Calu3 (cell line): Measurements from ENCODE around the gene ATP9A. TPM values are rescaled to one million over a fixed set of nuclear protein-coding genes. Genes with fewer than 3 reads are reported as not detected.

Source experiments
- BruUV-seq: library from RNA; stranded (reverse); fragments of 400-500 nt; replicated peaks from 2 replicates; lab custom pipeline; 2021; lab: Mats Ljungman, UMichigan
- CTCF ChIA-PET: fragments of 300-600 bp; sonication (Branson Sonifier 250); formaldehyde crosslinking; loops from one replicate; lab custom pipeline; 2022; ENCODE audit warnings: antibody characterized with exemption; lab: Charles Lee
- DNase-seq: peaks from one replicate; pipeline ENCODE4 v3.0.0; 2022
- H3K27ac Mint-ChIP-seq: one replicate; pipeline ENCODE4 v1.8.0; 2022; ENCODE audit warnings: mixed read lengths; ENCODE audit not compliant: unreplicated experiment
- H3K27me3 Mint-ChIP-seq: one replicate; pipeline ENCODE4 v1.8.0; 2022; ENCODE audit warnings: mixed read lengths; ENCODE audit not compliant: unreplicated experiment
- H3K36me3 Mint-ChIP-seq: one replicate; pipeline ENCODE4 v1.8.0; 2022; ENCODE audit warnings: mild to moderate bottlenecking, moderate library complexity, mixed read lengths; ENCODE audit not compliant: insufficient read depth, unreplicated experiment
- H3K4me1 Mint-ChIP-seq: one replicate; pipeline ENCODE4 v1.8.0; 2022; ENCODE audit warnings: mild to moderate bottlenecking, low read depth, mixed read lengths; ENCODE audit not compliant: unreplicated experiment
- H3K4me3 Mint-ChIP-seq: one replicate; pipeline ENCODE4 v1.8.0; 2022; ENCODE audit warnings: mild to moderate bottlenecking, low read depth, moderate library complexity, mixed read lengths; ENCODE audit not compliant: unreplicated experiment
- H3K9me3 Mint-ChIP-seq: one replicate; pipeline ENCODE4 v1.8.0; 2022; ENCODE audit warnings: low read depth, mixed read lengths; ENCODE audit not compliant: unreplicated experiment
- intact Hi-C: fragments of 100-400 bp; cut with micrococcal nuclease; formaldehyde crosslinking; loops from one replicate; pipeline ENCODE4 v1.10.0; 2022; ENCODE audit not compliant: unreplicated experiment
- total RNA-seq: library from RNA; stranded (reverse); gene quantifications from 2 replicates; pipeline ENCODE4 v1.2.3, GENCODE V29; 2022
- TF ChIP-seq, protein P1 (sequence below): fragments of 200-600 bp; IDR thresholded peaks from one replicate; pipeline ENCODE4 v1.8.0; 2022; ENCODE audit warnings: antibody characterized with exemption; ENCODE audit not compliant: unreplicated experiment

ATP9A gene
- total RNA-seq, 1 experiment from 2014 or later: 98.5 TPM

DNA sequence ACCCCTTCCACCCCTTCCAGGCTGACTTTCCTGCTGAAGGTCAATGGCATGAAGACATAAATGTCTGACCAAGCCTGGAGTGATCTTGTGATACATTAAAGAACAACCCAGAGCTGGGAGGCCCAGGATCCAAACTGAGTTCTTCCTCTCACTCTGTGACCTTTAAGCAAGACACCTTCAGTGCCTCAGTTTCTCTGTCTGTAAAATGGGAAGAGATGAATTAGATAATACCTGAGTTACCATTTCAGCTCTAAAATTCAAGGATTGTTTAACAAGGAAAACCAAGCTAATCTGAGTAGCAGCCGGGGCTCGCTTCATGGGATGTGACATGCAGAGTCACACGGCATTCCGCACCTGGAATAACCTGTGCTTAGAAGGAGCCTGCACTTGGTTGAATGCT is 218.7 kb downstream of the ATP9A start:
- no TSS peak for BruUV-seq
- no peak overlapping the region for H3K27ac Mint-ChIP-seq
- H3K4me3 Mint-ChIP-seq: no peak overlapping the region
- no peaks in the 10 kb centered on the region for H3K36me3 Mint-ChIP-seq
- H3K9me3 Mint-ChIP-seq: peaks cover 9% of the 10 kb centered on the region
- H3K27me3 Mint-ChIP-seq: peaks cover 60% of the 10 kb centered on the region
- no peaks in the 10 kb centered on the region for H3K4me1 Mint-ChIP-seq
- TF ChIP-seq, protein P1, sequence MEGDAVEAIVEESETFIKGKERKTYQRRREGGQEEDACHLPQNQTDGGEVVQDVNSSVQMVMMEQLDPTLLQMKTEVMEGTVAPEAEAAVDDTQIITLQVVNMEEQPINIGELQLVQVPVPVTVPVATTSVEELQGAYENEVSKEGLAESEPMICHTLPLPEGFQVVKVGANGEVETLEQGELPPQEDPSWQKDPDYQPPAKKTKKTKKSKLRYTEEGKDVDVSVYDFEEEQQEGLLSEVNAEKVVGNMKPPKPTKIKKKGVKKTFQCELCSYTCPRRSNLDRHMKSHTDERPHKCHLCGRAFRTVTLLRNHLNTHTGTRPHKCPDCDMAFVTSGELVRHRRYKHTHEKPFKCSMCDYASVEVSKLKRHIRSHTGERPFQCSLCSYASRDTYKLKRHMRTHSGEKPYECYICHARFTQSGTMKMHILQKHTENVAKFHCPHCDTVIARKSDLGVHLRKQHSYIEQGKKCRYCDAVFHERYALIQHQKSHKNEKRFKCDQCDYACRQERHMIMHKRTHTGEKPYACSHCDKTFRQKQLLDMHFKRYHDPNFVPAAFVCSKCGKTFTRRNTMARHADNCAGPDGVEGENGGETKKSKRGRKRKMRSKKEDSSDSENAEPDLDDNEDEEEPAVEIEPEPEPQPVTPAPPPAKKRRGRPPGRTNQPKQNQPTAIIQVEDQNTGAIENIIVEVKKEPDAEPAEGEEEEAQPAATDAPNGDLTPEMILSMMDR: no peak
- DNase-seq: no peak
- intact Hi-C loops: no loop called here
- CTCF ChIA-PET: interaction anchor here (0.7 to 1.0 kb wide), 3 partner anchors 9 to 560 kb away, joined by 3 read pairs; no protein-coding TSS in a partner anchor

DNA sequence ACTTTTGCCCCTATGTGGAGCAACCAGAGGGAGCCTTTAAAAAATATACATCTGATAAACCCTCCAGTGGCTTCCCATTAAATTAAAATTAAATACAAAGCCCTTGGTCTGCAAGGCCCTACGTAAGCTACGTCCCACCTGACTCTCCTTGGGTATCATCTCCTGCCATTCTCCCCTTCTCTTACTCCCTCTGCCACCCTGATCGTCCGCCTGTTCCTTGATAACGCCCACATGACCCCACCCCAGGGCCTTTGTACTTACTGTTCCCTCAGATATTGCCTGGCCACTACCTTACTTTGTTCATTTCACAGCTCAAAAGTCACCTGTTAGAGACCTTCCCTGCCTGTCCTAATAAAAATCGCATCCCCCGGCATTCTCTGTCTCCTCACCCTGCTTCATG is 220.2 kb downstream of the ATP9A start:
- Mint-ChIP-seq H3K27ac (no peak overlapping the region), H3K4me1 (peaks cover 5% of the 10 kb centered on the region), H3K9me3 (peaks cover 9% of the 10 kb centered on the region), H3K27me3 (peaks cover 55% of the 10 kb centered on the region), H3K4me3 (no peak overlapping the region), H3K36me3 (peaks cover 4% of the 10 kb centered on the region)
- intact Hi-C loops: no loop called here
- CTCF ChIA-PET: no interaction called here
- DNase-seq: no peak
- BruUV-seq: no TSS peak
- TF ChIP-seq, protein P1: no peak

Other genes starting within 250 kb of the ATP9A start
- gene NFATC2, start 225.7 kb downstream of the ATP9A start, total RNA-seq: 14.2 and 15.8 TPM in 2 replicates
- gene SALL4, start 34.1 kb upstream of the ATP9A start, total RNA-seq: 7.6 and 9.5 TPM in 2 replicates